Measurements from ENCODE around the gene CKB.

The CKB gene

DNA sequence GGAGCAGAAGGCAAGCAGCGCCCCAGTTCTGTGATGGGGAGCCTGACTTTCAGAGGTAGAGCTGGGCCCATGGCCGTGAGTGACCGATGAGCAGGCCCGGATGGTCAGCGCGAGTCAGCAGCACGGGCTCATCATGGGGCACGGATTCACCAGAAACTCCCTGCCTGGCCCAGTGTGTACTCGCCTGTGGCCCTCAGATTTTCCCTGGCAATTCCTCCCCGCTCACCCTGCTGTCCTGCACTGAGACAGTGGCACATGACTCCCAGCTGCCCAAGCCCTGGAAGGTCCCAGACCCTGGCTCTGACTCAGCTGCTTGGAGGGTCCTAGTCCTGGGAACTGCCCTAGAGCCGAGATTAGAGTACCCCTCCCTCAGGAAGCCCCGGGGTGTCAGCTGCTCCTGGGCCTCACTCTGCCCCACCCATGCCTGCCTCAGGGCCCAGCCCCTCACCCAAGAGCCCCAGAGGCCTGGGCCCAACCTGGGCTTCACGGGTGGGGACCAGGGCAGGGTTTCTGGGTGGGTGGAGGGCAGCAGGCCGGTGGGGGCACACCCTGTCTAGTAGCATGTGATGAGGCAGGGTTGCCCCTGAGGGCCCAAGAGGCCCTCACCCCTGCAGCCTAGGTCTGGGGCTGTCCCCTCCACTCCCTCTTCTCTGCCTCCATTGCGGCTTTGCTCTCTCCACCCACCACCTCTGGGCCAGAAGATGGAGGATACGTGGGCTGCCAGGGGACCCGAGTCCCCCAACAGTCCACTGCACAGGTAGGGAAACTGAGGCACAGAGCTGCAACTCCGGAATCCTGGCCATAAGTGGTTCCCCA lies 14.8 kb upstream of the CKB start:
- DNase-seq: no peak

- no peak for DNase-seq
Measured at GRCh38 chr14:103536693-103537092, 14.1 kb upstream of the CKB start.

DNA sequence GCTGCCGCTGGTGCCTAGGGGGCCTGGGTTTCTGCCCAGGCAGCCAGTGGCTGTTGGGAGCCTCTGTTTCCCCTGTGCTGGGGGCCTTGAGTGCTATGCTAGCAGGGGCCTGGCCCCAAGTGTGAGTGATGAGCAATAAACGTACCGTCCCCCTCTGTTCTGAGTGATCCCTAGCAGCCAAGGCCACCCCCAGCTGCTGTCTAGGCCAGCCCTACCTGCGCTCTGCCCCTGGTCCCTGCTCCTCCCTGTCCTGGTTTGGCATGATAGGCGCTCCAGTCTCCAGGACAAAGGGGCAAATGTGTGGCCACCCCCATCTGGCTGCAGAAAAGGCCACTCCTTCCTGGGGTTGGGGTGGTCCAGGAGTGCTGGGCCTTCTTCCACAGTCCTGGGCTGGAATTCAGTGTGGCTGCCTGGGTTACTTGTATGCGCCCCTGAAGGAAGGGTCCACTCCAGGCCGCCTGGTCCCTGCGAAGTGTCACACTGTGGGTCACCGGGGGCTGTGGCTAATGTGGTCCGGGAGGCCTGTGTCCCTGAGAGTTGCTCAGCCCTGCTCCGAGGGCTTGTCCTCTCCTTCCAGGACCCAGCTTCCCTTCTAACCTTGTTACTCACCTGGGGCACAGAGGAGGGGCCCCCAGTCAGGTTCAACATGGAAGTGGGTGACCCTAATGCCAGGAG lies 13.4 kb upstream of the CKB start:
- no peak for DNase-seq

DNA sequence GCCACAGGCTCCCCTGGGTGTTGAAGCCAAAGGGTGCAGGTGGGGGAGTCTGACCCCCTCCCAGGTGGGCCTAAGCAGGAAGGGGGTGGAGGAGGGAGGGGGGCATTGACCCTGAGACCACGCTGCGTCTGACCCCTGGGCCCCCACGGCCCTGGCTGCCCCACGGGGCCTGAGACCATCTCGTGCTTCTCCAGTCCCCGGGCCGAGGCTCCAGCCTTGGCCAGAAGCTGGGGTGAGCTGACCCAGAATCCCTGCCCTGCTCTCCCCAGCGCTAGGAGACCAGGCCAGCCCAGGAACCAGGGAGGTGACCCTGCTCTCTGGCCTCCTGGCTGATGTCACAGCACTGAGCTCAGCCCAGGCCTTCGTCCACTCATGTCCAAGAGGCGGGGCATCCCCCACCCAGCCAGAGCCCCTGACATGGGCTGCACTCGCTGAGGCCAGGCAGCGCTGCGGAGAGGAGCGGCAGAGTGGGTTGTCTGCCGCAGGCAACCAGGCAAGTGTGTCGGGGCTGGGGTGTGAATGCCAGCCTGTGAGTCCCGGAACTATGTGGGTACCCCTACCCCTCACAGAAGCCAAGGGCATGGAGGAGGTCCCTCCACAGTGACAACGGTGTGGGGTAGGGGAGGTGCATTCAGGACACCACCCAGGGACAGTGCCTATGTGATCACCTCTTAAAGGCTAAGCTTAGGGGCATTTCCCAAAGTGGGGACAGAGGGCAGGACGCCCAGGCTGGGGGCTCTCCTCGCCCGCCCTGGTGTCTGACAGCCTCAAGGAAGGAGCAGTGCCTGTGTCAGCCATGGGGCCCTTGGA lies 12.7 kb upstream of the CKB start:
- DNase-seq: no peak

DNA sequence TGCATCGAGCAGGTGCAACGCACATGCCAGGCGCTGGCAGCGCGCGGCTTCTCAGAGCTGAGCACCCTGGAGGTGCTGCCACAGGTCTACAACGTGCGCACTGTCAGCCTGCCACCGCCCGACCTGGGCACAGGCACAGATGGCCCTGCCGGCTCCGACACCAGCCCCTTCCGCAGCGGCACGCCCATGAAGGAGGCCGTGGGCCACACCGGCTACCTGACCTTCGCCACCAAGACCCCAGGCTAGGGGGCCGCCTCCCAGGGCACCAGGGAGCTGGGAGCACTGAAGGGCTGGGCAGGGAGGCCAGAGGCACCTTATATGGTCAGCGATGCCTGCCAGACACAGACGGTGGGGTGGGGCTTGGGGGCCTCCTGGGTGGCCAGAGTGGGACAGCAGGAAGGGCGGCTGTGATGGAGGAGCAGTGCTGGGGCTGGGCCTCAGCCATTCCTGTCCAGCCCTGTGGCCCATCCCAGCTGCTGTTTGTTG lies 12.0 kb upstream of the CKB start:
- peak; percentile 25 for DNase-seq

GRCh38 chr14:103533999-103534575 lies 11.5 kb upstream of the CKB start:
- peak; percentile 90 for DNase-seq

- DNase-seq: peak; percentile 16
Measured at GRCh38 chr14:103533137-103533998, 10.7 kb upstream of the CKB start.

GRCh38 chr14:103532216-103533136 lies 9.8 kb upstream of the CKB start:
- DNase-seq: no peak

GRCh38 chr14:103531421-103532215 lies 9.0 kb upstream of the CKB start:
- no peak for DNase-seq

- DNase-seq: no peak
Measured at GRCh38 chr14:103530831-103531230, 8.2 kb upstream of the CKB start.

DNA sequence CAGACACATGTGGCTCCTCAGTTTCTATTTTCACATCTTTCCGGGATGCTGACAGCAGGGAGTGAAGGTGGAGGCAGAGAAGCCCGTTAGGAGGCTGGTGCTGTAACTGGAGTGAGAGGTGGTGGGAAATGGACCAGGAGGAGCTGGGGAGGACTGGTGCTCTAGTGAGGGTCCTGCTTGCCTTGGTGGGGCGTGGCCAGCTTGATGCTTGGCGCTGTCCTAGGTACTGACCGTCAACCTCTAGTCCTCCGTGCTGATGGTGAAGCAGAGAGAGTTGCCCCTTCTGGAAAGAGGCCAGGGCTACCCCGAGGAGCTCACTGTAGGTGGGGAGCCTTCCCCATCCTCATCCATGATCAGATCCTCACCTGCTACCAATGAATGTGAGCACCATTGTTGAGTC lies 7.8 kb upstream of the CKB start:
- DNase-seq: no peak

DNA sequence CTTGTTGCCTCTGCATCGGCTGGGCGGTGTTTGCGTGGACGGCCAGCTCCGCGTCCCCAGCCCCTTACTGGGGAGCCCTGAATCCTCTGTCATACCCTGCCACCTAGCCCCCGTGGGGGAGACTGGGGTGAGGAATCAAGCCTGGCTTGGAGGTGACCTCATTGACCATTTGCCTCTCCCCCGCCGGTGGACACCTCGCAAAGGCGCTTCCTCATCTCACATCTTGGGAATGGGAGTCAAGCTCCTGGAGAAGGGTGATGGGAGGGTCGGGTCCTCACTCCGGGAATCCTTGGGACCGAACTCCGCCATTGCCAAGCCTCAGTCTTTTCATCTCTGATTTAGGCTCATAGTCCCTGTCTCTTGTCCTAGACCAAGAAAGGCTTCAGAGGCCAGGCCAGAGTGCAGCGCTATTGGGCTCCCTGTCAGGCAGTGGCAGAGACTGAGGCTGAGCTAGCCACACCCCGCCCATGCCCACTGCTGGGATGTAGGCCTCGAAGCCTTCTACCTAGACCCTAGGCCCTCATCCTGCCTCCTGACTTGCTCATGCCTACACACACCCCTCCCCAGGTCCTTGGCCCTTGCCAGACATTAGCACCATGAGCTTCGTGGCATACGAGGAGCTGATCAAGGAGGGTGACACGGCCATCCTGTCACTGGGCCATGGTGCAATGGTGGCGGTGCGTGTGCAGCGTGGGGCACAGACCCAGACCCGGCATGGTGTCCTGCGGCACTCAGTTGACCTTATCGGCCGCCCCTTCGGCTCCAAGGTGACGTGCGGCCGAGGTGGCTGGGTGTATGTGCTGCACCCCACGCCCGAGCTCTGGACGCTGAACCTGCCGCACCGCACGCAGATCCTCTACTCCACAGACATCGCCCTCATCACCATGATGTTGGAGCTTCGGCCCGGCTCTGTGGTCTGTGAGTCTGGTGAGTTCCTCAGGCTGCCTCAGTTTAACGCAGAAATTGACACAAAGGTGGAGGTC lies 7.0 kb upstream of the CKB start:
- no peak for DNase-seq

- peak; percentile 85 for DNase-seq
Measured at GRCh38 chr14:103528587-103529382, 6.2 kb upstream of the CKB start, which contains the start of gene TRMT61A. TSS of gene TRMT61A (plus strand) at chr14:103529196. CDS start at chr14:103529979, 783 bp downstream.

GRCh38 chr14:103528146-103528586 lies 5.5 kb upstream of the CKB start:
- DNase-seq: peak; percentile 55

- no peak for DNase-seq
Measured at GRCh38 chr14:103527408-103528145, 4.9 kb upstream of the CKB start.

DNA sequence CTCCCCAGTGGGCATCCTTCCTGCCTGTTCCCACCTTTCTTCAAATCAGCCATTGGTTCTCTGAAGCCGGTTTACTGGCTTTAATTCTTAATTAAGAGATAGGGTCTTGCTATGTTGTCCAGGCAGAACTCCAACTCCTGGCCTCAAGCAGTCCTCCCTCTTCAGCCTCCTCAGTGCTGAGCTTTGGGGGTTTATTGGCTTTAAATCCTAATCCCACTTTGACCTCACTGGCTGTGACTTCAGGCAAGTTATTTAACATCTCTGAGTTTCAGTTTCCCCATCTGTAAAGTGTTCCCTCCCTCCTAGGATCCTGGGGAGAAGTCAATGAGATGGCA lies 4.3 kb upstream of the CKB start:
- DNase-seq: no peak
